Measurements from ENCODE around the gene PDXK.

- TF ChIP-seq, protein P1, sequence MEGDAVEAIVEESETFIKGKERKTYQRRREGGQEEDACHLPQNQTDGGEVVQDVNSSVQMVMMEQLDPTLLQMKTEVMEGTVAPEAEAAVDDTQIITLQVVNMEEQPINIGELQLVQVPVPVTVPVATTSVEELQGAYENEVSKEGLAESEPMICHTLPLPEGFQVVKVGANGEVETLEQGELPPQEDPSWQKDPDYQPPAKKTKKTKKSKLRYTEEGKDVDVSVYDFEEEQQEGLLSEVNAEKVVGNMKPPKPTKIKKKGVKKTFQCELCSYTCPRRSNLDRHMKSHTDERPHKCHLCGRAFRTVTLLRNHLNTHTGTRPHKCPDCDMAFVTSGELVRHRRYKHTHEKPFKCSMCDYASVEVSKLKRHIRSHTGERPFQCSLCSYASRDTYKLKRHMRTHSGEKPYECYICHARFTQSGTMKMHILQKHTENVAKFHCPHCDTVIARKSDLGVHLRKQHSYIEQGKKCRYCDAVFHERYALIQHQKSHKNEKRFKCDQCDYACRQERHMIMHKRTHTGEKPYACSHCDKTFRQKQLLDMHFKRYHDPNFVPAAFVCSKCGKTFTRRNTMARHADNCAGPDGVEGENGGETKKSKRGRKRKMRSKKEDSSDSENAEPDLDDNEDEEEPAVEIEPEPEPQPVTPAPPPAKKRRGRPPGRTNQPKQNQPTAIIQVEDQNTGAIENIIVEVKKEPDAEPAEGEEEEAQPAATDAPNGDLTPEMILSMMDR (CRISPR knock-in tag; IDR thresholded peaks at IDR 0.05): no peak
- TF ChIP-seq ZFP36 (IDR thresholded peaks at IDR 0.05; ENCODE audit: borderline replicate concordance, low read depth, low read length, partially characterized antibody): no peak
- TF ChIP-seq POLR2AphosphoS5 (IDR thresholded peaks at IDR 0.05; ENCODE audit: low read depth, low read length): no peak
- no peak for TF ChIP-seq RAD21 (CRISPR knock-in tag; IDR thresholded peaks at IDR 0.05)
- TF ChIP-seq ELK4 (CRISPR knock-in tag; IDR thresholded peaks at IDR 0.05; ENCODE audit: borderline replicate concordance): no peak
- TF ChIP-seq SOX5 (CRISPR knock-in tag; IDR thresholded peaks at IDR 0.05; ENCODE audit: borderline replicate concordance): no peak
Observed at GRCh38 chr21:43767984-43768867, 49.3 kb downstream of the PDXK start.

All from HepG2 (cell line).